Liver (tissue), 3 donors: ENCODE measurements around the gene CAMSAP1.

ENCODE experiments used
- EGR1 ChIP-seq, 2 donors: IDR thresholded peaks; 2 replicates each; pipeline ENCODE4 v1.6.1; 2016 to 2018; ENCODE audit warnings: antibody characterized with exemption in 2 of 2, low read depth in 2 of 2
- RAD21 ChIP-seq, 2 donors: IDR thresholded peaks; 2 replicates each; pipeline ENCODE4 v1.6.1; 2016; ENCODE audit warnings: antibody characterized with exemption in 2 of 2, mild to moderate bottlenecking in 2 of 2
- SP1 ChIP-seq: IDR thresholded peaks from 2 replicates; pipeline ENCODE4 v1.6.1; 2018; ENCODE audit warnings: antibody characterized with exemption, mild to moderate bottlenecking
- TF ChIP-seq, protein P1 (sequence below): IDR thresholded peaks from 2 replicates; pipeline ENCODE4 v1.6.1; 2016; ENCODE audit warnings: antibody characterized with exemption
- TF ChIP-seq, protein P2 (sequence below): fragments of 150-350 bp; IDR thresholded peaks from 2 replicates; pipeline ENCODE4 v1.5.1; 2017; ENCODE audit warnings: improper control_type of control experiment, low read depth, low read length; ENCODE audit not compliant: missing input control
- TF ChIP-seq, protein P3 (sequence below): IDR thresholded peaks from 2 replicates; pipeline ENCODE4 v1.6.1; 2016; ENCODE audit warnings: antibody characterized with exemption, mild to moderate bottlenecking
- TF ChIP-seq, protein P4 (sequence below): IDR thresholded peaks from 2 replicates; pipeline ENCODE4 v1.6.1; 2016; ENCODE audit warnings: antibody characterized with exemption
- donor health status: healthy.
- donor health status: healthy.

DNA sequence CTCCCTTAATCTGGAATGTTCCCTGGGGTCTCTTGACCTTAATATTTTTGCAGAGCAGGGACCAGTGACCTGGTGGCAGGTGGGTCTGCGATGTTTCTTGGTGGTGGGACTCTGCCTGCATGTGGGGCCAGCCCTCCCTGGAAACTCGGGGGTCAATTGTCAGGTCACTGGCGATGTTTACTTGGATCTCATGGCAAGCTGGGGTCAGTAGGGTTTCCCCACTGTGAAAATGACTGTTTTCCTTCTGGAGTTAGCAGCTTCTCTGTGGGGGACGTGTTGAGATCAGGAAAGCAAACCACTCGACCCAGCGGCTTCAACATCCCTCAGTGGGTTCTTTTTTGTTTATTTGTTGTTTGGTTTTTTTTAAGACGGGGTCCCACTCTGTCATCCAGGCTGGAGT, 131.4 kb downstream of the CAMSAP1 start:
- TF ChIP-seq SP1 = no peak
- TF ChIP-seq, protein P1, sequence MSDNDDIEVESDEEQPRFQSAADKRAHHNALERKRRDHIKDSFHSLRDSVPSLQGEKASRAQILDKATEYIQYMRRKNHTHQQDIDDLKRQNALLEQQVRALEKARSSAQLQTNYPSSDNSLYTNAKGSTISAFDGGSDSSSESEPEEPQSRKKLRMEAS = no peak
- no peak for TF ChIP-seq RAD21 (IDR thresholded peaks at IDR 0.05)
- TF ChIP-seq, protein P2, sequence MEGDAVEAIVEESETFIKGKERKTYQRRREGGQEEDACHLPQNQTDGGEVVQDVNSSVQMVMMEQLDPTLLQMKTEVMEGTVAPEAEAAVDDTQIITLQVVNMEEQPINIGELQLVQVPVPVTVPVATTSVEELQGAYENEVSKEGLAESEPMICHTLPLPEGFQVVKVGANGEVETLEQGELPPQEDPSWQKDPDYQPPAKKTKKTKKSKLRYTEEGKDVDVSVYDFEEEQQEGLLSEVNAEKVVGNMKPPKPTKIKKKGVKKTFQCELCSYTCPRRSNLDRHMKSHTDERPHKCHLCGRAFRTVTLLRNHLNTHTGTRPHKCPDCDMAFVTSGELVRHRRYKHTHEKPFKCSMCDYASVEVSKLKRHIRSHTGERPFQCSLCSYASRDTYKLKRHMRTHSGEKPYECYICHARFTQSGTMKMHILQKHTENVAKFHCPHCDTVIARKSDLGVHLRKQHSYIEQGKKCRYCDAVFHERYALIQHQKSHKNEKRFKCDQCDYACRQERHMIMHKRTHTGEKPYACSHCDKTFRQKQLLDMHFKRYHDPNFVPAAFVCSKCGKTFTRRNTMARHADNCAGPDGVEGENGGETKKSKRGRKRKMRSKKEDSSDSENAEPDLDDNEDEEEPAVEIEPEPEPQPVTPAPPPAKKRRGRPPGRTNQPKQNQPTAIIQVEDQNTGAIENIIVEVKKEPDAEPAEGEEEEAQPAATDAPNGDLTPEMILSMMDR = no peak
- TF ChIP-seq, protein P3, sequence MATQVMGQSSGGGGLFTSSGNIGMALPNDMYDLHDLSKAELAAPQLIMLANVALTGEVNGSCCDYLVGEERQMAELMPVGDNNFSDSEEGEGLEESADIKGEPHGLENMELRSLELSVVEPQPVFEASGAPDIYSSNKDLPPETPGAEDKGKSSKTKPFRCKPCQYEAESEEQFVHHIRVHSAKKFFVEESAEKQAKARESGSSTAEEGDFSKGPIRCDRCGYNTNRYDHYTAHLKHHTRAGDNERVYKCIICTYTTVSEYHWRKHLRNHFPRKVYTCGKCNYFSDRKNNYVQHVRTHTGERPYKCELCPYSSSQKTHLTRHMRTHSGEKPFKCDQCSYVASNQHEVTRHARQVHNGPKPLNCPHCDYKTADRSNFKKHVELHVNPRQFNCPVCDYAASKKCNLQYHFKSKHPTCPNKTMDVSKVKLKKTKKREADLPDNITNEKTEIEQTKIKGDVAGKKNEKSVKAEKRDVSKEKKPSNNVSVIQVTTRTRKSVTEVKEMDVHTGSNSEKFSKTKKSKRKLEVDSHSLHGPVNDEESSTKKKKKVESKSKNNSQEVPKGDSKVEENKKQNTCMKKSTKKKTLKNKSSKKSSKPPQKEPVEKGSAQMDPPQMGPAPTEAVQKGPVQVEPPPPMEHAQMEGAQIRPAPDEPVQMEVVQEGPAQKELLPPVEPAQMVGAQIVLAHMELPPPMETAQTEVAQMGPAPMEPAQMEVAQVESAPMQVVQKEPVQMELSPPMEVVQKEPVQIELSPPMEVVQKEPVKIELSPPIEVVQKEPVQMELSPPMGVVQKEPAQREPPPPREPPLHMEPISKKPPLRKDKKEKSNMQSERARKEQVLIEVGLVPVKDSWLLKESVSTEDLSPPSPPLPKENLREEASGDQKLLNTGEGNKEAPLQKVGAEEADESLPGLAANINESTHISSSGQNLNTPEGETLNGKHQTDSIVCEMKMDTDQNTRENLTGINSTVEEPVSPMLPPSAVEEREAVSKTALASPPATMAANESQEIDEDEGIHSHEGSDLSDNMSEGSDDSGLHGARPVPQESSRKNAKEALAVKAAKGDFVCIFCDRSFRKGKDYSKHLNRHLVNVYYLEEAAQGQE = no peak
- TF ChIP-seq, protein P4, sequence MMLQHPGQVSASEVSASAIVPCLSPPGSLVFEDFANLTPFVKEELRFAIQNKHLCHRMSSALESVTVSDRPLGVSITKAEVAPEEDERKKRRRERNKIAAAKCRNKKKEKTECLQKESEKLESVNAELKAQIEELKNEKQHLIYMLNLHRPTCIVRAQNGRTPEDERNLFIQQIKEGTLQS = no peak
- no peak for TF ChIP-seq EGR1 (IDR thresholded peaks at IDR 0.05; ENCODE audit: low read depth in 2 of 2)
